GM12875 (cell line): ENCODE results near the gene PDE11A.

Experiments
- H3K4me3 ChIP-seq: one replicate; pipeline ENCODE4 v1.5.1; 2011; ENCODE audit warnings: low read depth, low read length, control low read depth
- CTCF ChIP-seq: IDR thresholded peaks from 2 replicates; pipeline ENCODE4 v1.5.1; 2011; ENCODE audit warnings: low read depth, mild to moderate bottlenecking, control low read depth, inconsistent platforms, low read length, moderate library complexity, borderline replicate concordance; ENCODE audit not compliant: insufficient read depth

PDE11A gene

GRCh38 chr2:177902395-177903163, 170.0 kb downstream of the PDE11A start:
- TF ChIP-seq CTCF: no peak
- no peak overlapping the region for H3K4me3 ChIP-seq

- TF ChIP-seq CTCF: no peak
Observed at GRCh38 chr2:177900082-177900481, 172.5 kb downstream of the PDE11A start.

GRCh38 chr2:177897278-177897677, 175.3 kb downstream of the PDE11A start:
- no peak overlapping the region for H3K4me3 ChIP-seq
- TF ChIP-seq CTCF: no peak

More at GRCh38 chr2:177900082-177900481, 172.5 kb downstream of the PDE11A start:
- H3K4me3 ChIP-seq: no peak overlapping the region

- no peak overlapping the region for H3K4me3 ChIP-seq
- no peak for TF ChIP-seq CTCF
Observed at GRCh38 chr2:177896587-177896986, 176.0 kb downstream of the PDE11A start.

- no peak overlapping the region for H3K4me3 ChIP-seq
- TF ChIP-seq CTCF: no peak
Observed at GRCh38 chr2:177894546-177894945, 178.0 kb downstream of the PDE11A start.

GRCh38 chr2:177893880-177894279, 178.7 kb downstream of the PDE11A start:
- TF ChIP-seq CTCF: no peak
- no peak overlapping the region for H3K4me3 ChIP-seq

- no peak for TF ChIP-seq CTCF
- H3K4me3 ChIP-seq: no peak overlapping the region
Observed at GRCh38 chr2:177891533-177891932, 181.0 kb downstream of the PDE11A start.
